ENCODE data around the gene EFCAB9.

- TF ChIP-seq CTCF (IDR thresholded peaks at IDR 0.05), result no peak
- no peak for TF ChIP-seq POLR2A (IDR thresholded peaks at IDR 0.05)
- no peak for TF ChIP-seq POLR2AphosphoS5 (IDR thresholded peaks at IDR 0.05)
- TF ChIP-seq EP300 (IDR thresholded peaks at IDR 0.05), result no peak
These were observed 4.9 kb upstream of the EFCAB9 start for GRCh38 chr5:172188893-172189692.

Measured in suprapubic skin (tissue), 4 donors.